Measurements from ENCODE around the gene PFDN6.
A peak's percentile ranks its signal among the peaks of the same experiment; 100 is the strongest.
"Not testable (repeated sequence)": the region's sequence is repeated elsewhere in the genome, so short reads cannot be mapped to it uniquely, and the experiment has no call there.

The PFDN6 gene

DNA sequence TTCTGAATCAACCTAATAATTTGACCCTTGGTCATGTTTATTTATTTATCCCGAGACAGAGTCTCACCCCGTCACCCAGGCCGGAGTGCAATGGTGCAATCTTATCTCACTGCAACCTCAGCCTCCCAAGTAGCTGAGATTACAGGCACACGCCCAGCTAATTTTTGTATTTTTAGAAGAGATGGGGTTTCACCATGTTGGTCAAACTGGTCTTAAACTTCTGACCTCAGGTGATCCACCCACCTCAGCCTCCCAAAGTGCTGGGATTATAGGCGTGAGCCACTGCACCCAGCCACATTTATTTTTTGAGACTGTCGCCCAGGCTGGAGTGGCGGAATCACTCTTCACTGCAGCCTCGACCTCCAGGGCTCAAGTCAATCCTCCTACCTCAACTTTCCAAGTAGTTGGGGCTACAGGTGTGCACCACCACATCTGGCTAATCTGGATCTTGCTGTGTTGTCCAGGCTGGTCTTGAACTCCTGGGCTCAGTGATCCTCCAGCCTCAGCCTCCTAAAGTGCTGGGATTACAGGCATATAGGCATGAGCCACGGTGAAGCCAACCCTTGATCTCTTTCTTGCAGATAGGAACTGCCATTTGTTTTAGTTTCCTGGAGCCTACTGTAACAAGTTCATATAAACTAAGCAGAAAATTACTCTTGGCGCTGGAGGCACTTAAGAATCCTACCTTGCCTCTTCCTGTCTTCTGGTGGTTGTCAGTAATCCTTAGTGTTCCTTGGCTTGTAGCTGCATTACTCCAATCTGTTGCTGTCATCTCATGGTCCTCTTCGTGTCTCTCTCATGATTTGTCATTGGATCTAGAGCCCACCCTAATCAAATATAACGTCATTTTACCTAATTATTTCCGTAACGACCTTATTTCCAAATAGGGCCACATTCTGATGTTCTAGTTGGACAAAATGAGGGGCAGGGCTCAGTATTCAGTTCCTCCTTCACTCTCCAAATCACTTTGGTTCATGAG, 15.2 kb upstream of the PFDN6 start:
- DNase-seq, result no peak

- not testable (repeated sequence) for DNase-seq
These were observed 13.4 kb upstream of the PFDN6 start for GRCh38 chr6:33275795-33276580.

GRCh38 chr6:33276581-33276863, 12.9 kb upstream of the PFDN6 start:
- no peak for DNase-seq

DNA sequence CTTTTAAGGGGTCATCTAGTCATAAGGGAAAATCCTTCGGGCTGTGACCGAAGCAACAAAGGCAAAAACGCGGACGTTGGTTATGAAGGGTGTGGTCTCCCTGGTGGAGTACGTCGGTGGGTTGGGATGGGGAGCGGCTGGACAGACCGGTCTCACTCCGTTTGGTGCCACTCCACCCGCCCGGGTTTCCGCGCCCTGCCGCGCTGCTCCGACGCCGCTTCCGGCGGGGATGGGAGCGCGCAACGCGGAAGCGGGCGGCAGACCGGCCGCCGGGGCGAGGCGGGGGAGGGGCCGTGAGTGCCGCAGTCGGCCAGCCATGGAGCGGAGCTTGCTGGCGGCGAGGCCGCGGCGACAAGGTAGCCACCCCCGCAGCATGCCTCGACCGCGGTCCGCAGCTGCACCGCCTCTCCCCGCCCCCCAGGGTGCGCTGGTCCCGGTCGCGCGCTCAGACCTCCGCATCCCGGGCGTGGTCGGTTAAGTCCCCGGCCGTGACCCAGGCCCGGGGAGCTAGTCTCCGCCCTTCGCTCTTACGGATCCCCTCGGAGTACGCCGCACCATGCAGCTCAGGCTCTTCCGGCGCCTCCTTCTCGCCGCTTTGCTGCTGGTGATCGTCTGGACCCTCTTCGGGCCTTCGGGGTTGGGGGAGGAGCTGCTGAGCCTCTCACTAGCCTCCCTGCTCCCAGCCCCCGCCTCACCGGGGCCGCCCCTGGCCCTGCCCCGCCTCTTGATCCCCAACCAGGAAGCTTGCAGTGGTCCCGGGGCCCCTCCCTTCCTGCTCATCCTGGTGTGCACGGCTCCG, 12.3 kb upstream of the PFDN6 start, which contains the start of gene B3GALT4:
Gene B3GALT4, plus strand, starts transcription at position 260 of the 799 bp plus-strand sequence. Its CDS starts 297 bp downstream, at position 557.
- peak; percentile 59 to 83 for DNase-seq

GRCh38 chr6:33277663-33278391, 11.6 kb upstream of the PFDN6 start:
- DNase-seq, result no peak

- no peak for DNase-seq
These were observed 11.0 kb upstream of the PFDN6 start for GRCh38 chr6:33278392-33278741.

GRCh38 chr6:33278810-33279209, 10.6 kb upstream of the PFDN6 start:
- no peak for DNase-seq

- DNase-seq, result no peak
These were observed 10.1 kb upstream of the PFDN6 start for GRCh38 chr6:33279257-33279695.

- DNase-seq, result peak; percentile 8 to 48
These were observed 9.4 kb upstream of the PFDN6 start for GRCh38 chr6:33279971-33280511.

- DNase-seq, result no peak
These were observed 8.9 kb upstream of the PFDN6 start for GRCh38 chr6:33280539-33280938.

- DNase-seq, result not testable (repeated sequence)
These were observed 4.2 kb upstream of the PFDN6 start for GRCh38 chr6:33285214-33285613.

DNA sequence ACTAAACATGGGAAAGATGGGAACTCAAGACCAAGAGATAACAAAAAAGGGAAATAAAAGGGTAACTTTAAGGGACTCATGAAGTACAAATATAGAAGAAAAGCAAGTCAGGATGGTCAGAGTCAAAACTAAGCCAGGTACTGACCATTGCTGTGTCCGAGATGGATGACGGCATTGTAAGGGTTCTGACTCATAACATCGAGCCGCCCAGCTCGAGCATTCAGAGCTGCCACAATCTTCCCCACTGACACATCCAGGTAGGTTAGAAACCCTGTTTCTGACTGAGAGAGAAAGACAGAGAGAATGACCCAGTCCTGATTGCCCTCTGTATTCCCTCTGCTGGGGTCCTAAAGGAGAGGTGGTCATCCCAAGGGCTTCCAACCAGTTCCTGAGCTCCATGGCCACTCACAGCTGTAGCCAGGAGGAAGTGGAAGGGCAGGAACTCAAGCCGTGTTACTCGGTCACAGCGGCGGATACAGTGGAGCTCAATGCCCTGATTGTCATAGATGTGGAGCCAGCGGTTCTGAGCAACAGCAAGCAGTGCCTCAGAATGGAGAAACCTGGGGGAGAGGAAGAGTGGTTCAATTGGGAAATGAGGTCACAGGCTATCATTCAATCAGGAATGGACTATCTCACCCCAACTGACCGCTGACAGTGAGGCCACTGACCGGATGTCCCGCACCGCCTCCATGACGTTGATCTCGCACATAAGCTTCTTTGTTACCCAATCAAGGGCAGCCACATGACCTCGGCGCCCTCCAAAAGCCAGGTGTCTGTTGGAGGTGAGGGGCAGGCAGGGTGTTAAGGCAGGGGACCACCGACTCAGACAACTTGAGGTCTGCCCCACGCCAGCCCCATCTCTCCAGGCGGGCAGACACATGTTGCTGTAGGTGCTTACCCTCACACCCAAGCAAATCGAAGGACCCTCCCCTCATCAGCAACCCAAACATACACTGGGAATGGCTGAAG, 2.2 kb upstream of the PFDN6 start:
- DNase-seq, result no peak

- DNase-seq, result no peak
These were observed 1.1 kb upstream of the PFDN6 start for GRCh38 chr6:33288141-33288920.

DNA sequence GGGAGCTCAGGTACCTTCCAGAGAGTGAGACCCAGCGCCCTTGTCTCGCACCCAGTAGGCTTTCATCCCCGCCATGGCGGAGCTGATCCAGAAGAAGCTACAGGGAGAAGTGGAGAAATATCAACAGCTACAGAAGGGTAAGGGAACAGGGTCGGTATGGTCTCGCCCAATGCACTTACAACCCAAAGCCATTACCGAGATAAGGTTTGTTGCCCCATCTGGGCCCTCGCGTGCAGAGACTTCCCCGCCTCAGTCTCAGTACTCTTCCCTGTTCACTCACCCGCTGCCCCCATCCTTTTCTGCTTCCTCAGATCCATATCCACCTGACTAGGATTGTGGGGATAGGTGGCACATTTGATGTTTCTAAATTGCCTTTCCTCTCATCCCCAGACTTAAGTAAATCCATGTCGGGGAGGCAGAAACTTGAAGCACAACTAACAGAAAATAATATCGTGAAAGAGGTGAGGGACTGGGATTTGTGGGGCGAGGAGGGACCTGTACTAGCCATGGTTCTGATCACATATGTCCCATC, 449 bp downstream of the PFDN6 start:
- DNase-seq, result no peak

DNA sequence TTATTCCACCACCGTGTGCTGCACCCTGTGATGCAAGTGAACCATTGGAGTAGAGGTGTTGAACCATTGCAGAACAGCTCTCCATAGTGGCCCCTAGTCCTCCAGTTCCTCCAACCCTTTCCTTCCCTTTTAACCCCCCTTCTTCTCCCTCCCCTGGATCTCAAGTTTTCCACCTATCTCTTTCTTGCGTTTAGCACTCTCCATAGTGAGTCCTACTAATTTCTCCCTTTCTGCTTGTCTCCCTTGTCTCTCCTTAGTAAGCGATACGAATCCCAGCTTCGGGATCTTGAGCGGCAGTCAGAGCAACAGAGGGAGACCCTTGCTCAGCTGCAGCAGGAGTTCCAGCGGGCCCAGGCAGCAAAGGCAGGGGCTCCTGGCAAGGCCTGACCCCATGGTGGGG, 1.1 kb downstream of the PFDN6 start:
- no peak for DNase-seq

DNA sequence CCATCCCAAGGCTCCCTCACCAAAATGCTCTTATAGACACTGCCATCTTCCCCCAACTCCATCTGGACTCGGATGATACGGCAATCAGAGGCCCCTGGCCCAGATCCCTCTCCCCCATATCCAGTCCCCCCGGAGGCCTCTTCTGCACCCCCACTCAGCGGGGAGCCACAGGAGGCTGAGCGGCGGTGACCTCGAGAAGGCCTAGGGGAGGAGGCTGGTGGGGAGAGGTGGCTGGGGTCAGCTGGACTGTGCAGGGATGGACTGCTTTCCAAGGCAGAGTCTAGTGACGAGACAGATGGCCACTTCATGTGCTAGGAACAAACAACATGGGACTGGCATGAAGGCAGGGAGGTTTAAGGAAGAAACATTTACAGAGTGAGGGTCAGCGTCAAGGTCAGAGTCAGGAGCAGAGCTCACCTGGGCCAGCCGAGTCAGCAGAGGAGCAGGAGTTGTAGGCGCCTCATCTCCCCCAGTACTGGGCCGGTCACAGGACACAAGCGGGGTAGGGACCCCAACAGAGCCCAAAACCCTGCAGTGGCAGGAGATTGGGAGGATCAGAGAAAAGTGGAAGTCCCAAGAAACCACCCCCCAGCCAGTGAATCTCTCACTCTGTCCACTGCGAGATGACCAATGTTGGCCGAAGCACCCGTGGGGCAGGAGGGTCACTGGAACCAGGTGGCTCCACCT, 3.7 kb downstream of the PFDN6 start:
- no peak for DNase-seq

- DNase-seq, result no peak
These were observed 4.9 kb downstream of the PFDN6 start for GRCh38 chr6:33294086-33294823.

DNA sequence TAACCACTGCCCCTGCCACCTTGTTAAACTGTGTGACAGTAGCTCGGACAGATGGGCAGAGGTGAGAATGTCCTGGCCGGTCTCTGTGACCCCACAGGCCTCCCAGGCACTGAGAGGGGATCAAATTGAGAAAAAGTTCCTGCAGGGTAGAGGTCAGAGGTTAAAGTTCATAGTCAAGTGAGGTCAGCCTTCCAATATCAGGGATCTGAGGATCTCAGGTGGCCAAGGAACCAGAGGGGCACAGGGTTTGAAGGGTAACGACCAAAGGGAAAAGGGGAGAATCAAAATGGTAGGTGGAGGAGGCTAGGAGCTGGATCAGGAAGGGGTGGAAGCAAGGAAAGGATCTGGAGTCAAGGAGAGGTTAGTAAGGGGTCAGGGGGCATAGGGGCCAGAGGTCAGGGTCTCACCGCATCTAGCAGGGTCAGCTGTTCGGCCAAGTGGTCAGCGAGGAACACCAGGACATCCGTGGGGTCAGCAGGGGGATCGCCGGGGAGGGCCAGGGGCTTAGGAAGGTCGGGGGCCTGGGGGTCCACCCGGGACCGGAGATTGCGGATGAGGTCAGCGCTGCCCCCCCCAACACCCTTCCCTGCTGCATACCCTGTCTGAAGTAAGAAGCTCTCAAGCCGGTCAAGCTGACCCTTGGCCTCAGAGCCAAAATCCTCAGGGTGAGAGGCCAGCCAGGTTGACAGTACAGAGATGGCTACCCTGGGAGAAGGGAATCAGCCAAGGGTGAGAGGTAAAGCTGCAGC, 6.4 kb downstream of the PFDN6 start:
- no peak for DNase-seq

All from NCI-H1930 (cell line).